Measurements from ENCODE around the gene SEMA3A. TPM values are rescaled to one million over a fixed set of nuclear protein-coding genes. Genes with fewer than 3 reads are reported as not detected.

SEMA3A gene
- polyA plus RNA-seq, 1 donor from 2014 or later: 22.8 TPM

- Histone ChIP-seq H3K79me2 (replicated peaks; ENCODE audit: insufficient read depth, low read length) (no peaks in the 10 kb centered on the region), H3F3A (ENCODE audit: insufficient read depth, low read length, poor library complexity, severe bottlenecking) (no peaks in the 10 kb centered on the region), H3K4me3 (ENCODE audit: low read length) (no peak overlapping the region), H2AFZ (ENCODE audit: low read depth, low read length) (no peak overlapping the region), H3K27me3 (ENCODE audit: insufficient read depth, low read depth, low read length) (no peaks in the 10 kb centered on the region), H3K9ac (ENCODE audit: low read length) (no peak overlapping the region), H3K27ac (ENCODE audit: low read length) (no peak overlapping the region), H4K20me1 (ENCODE audit: insufficient read depth) (no peaks in the 10 kb centered on the region), H3K36me3 (ENCODE audit: insufficient read depth, low read length) (peaks cover 4% of the 10 kb centered on the region), H3K9me3 (ENCODE audit: low read length) (no peaks in the 10 kb centered on the region), H3K9me2 (ENCODE audit: insufficient read depth, low read length) (no peaks in the 10 kb centered on the region), H3K4me2 (ENCODE audit: low read length) (no peak overlapping the region)
- TF ChIP-seq MXI1 (conservative IDR thresholded peaks at IDR 0.05; ENCODE audit: poor library complexity, severe bottlenecking) (no peak), TAF1 (IDR thresholded peaks at IDR 0.05; ENCODE audit: low read depth) (no peak), EZH2 (IDR thresholded peaks at IDR 0.05; ENCODE audit: borderline replicate concordance, insufficient read depth, low read length, poor library complexity, severe bottlenecking) (no peak), SMC3 (conservative IDR thresholded peaks at IDR 0.05; ENCODE audit: poor library complexity) (no peak), EP300 (conservative IDR thresholded peaks at IDR 0.05; ENCODE audit: poor library complexity, severe bottlenecking) (no peak), POLR2AphosphoS5 (IDR thresholded peaks at IDR 0.05) (no peak), RAD21 (conservative IDR thresholded peaks at IDR 0.05) (no peak), CTCF (IDR thresholded peaks at IDR 0.05; ENCODE audit: poor library complexity, severe bottlenecking) (no peak), REST (IDR thresholded peaks at IDR 0.05; ENCODE audit: borderline replicate concordance) (no peak)
These were observed 184.8 kb downstream of the SEMA3A start for GRCh38 chr7:84009782-84010181.

GRCh38 chr7:84009051-84009450, 185.5 kb downstream of the SEMA3A start:
- no peak overlapping the region for H3K4me2 ChIP-seq (ENCODE audit: low read length)
- TF ChIP-seq MXI1 (conservative IDR thresholded peaks at IDR 0.05; ENCODE audit: poor library complexity, severe bottlenecking) (no peak), CTCF (IDR thresholded peaks at IDR 0.05; ENCODE audit: poor library complexity, severe bottlenecking) (no peak), POLR2AphosphoS5 (IDR thresholded peaks at IDR 0.05) (no peak), EZH2 (IDR thresholded peaks at IDR 0.05; ENCODE audit: borderline replicate concordance, insufficient read depth, low read length, poor library complexity, severe bottlenecking) (no peak)
- H3K9me3 ChIP-seq (ENCODE audit: low read length): no peaks in the 10 kb centered on the region
- no peak overlapping the region for H3K27ac ChIP-seq (ENCODE audit: low read length)
- H3K36me3 ChIP-seq (ENCODE audit: insufficient read depth, low read length): peaks cover 4% of the 10 kb centered on the region
- H2AFZ ChIP-seq (ENCODE audit: low read depth, low read length): no peak overlapping the region
- H3K9ac ChIP-seq (ENCODE audit: low read length): no peak overlapping the region
- H3K9me2 ChIP-seq (ENCODE audit: insufficient read depth, low read length): no peaks in the 10 kb centered on the region
- no peaks in the 10 kb centered on the region for H3F3A ChIP-seq (ENCODE audit: insufficient read depth, low read length, poor library complexity, severe bottlenecking)
- no peaks in the 10 kb centered on the region for H3K27me3 ChIP-seq (ENCODE audit: insufficient read depth, low read depth, low read length)
- no peak overlapping the region for H3K4me3 ChIP-seq (ENCODE audit: low read length)
- H3K79me2 ChIP-seq (replicated peaks; ENCODE audit: insufficient read depth, low read length): no peaks in the 10 kb centered on the region
- H4K20me1 ChIP-seq (ENCODE audit: insufficient read depth): no peaks in the 10 kb centered on the region

All from neural cell (in vitro differentiated cells).